ENCODE data around the gene DSN1.

- no peak for TF ChIP-seq POLR2A (IDR thresholded peaks at IDR 0.05; ENCODE audit: low read depth, low read length)
- no peak for TF ChIP-seq POLR2AphosphoS5 (IDR thresholded peaks at IDR 0.05; ENCODE audit: low read depth, low read length)
- no peak for TF ChIP-seq TAF1 (IDR thresholded peaks at IDR 0.05; ENCODE audit: low read depth, low read length)
- no peak for TF ChIP-seq SPI1 (IDR thresholded peaks at IDR 0.05; ENCODE audit: low read depth, low read length)
- TF ChIP-seq POU2F2 (IDR thresholded peaks at IDR 0.05; ENCODE audit: low read depth, low read length), result no peak
These were observed 36.9 kb downstream of the DSN1 start for GRCh38 chr20:36736451-36737182.

Data from GM12891 (cell line).